ENCODE measurements around the gene RPTOR.

Gene RPTOR

GRCh38 chr17:80951121-80952090, 406.8 kb downstream of the RPTOR start (continued):
- TF ChIP-seq PRDM10 (tag by site-specific recombination; IDR thresholded peaks at IDR 0.05) (no peak), ZNF18 (tag by site-specific recombination; IDR thresholded peaks at IDR 0.05) (no peak), ZNF133 (tag by site-specific recombination; IDR thresholded peaks at IDR 0.05) (no peak), ZSCAN18 (tag by site-specific recombination; IDR thresholded peaks at IDR 0.05) (no peak)

GRCh38 chr17:80952291-80952690, 407.7 kb downstream of the RPTOR start:
- ChIA-PET CTCF (interaction anchor here (0.5 kb wide), 1 partner anchor 65 kb away, joined by 3 read pairs; no protein-coding TSS in a partner anchor), POLR2A (no interaction called here)
- Histone ChIP-seq H3K36me3 (ENCODE audit: control insufficient read depth in 2 of 2, insufficient read depth in 1 of 2, low read length in 2 of 2) (peaks cover 0 to 36% of the 10 kb centered on the region in 2 experiments; a peak in 1 of 3 replicates), H3K9me3 (ENCODE audit: control insufficient read depth, insufficient read depth, low read depth, low read length) (no peaks in the 10 kb centered on the region), H3K4me3 (ENCODE audit: low read depth, low read length) (no peak overlapping the region), H3K27ac (ENCODE audit: extremely low read depth, low read depth, low read length) (no peak overlapping the region), H3K4me1 (ENCODE audit: control insufficient read depth, insufficient read depth, low read length) (no peaks in the 10 kb centered on the region)
- no peak for TF ChIP-seq PATZ1 (tag by site-specific recombination; IDR thresholded peaks at IDR 0.05)
- TF ChIP-seq ZSCAN18 (tag by site-specific recombination; IDR thresholded peaks at IDR 0.05) = no peak
- TF ChIP-seq CTCF (tag by site-specific recombination; IDR thresholded peaks at IDR 0.05) = no peak
- TF ChIP-seq ZNF19 (tag by site-specific recombination; IDR thresholded peaks at IDR 0.05; ENCODE audit: low read depth) = no peak
- TF ChIP-seq ATF2 (tag by site-specific recombination; IDR thresholded peaks at IDR 0.05; ENCODE audit: low read depth) = no peak
- TF ChIP-seq ZBTB17 (tag by site-specific recombination; IDR thresholded peaks at IDR 0.05) = no peak
- TF ChIP-seq ZNF514 (tag by site-specific recombination; IDR thresholded peaks at IDR 0.05) = no peak
- TF ChIP-seq SP2 (tag by site-specific recombination; IDR thresholded peaks at IDR 0.05) = no peak
- TF ChIP-seq ZFP69B (tag by site-specific recombination; IDR thresholded peaks at IDR 0.05) = no peak
- no peak for TF ChIP-seq ZNF148 (tag by site-specific recombination; IDR thresholded peaks at IDR 0.05; ENCODE audit: borderline replicate concordance)
- no peak for TF ChIP-seq ZNF112 (tag by site-specific recombination; IDR thresholded peaks at IDR 0.05)
- no peak for TF ChIP-seq ZNF626 (tag by site-specific recombination; IDR thresholded peaks at IDR 0.05)
- TF ChIP-seq ZNF677 (tag by site-specific recombination; IDR thresholded peaks at IDR 0.05) = no peak
- TF ChIP-seq ZNF585B (tag by site-specific recombination; IDR thresholded peaks at IDR 0.05) = no peak
